Upper lobe of left lung (tissue), 4 donors: Measurements from ENCODE around the gene ZFP3.

Experiments
- CTCF ChIP-seq, 6 experiments: fragments of 450-650 bp in 4 of 6; fragments of 200-600 bp in 2 of 6; sonication (generic) in 2 of 6; IDR thresholded peaks; one replicate each; pipeline ENCODE4 v1.5.1; 2016 to 2019; ENCODE audit warnings: antibody characterized with exemption in 6 of 6
- POLR2A ChIP-seq, 4 donors: fragments of 450-650 bp; IDR thresholded peaks; one replicate each; pipeline ENCODE4 v1.5.1; 2016 to 2017; ENCODE audit warnings: antibody characterized with exemption in 4 of 4, mild to moderate bottlenecking in 2 of 4

GRCh38 chr17:5034063-5034462 is 44.2 kb upstream of the ZFP3 start:
- no peak for TF ChIP-seq CTCF (IDR thresholded peaks at IDR 0.05)
- TF ChIP-seq POLR2A (IDR thresholded peaks at IDR 0.05): no peak
